Posterior cingulate gyrus (tissue), 11 donors: ENCODE measurements around the gene NTF3.

Source experiments
- DNase-seq, 10 donors: peaks; one replicate each; pipeline versions ENCODE4 v3.0.0 to v3.0.0-alpha.2; 2020 to 2021; ENCODE audit warnings: mixed read lengths in 3 of 10
- intact Hi-C: fragments of 100-400 bp; cut with DNase I; formaldehyde crosslinking; loops from one replicate; pipeline ENCODE4 v1.15.1; 2023

The NTF3 gene

DNA sequence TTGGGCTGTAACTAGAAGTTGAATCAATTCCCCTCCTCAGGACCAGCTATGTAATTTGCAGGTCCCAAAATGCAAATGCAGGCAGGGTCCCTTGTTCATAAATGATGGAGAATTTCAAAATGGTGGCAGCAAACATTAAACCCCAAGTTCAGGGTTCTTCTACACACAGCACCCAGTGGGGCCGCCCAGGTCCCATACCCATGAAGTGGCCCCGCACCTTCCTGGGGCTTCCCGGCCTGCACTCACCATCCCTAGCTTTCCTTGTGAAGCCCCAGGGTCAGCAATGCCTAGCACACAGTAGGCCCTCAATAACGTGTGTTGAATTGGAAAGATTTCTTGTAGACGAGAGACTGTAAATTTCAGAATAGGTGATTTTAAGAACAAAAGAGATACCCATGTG, 76.0 kb downstream of the NTF3 start:
- DNase-seq: no peak
- intact Hi-C loops: no loop called here

DNA sequence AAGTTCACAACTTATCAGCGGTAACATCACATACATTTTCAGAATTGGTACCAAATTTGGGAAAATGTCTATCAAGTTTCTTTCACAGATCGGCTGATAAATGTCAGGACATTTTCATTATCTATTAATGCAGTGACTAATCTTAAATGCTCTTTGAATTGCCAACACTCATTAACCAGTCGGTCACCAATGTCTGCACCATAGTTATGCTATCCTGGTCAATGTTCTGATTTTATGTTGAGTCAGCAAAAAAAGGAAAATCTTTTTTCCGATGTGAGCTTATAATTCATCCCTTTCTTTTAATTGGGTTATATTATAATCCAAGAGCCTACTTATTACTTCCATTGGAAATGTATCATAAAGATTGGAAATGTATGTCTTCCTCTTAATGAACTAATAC, 77.2 kb downstream of the NTF3 start:
- DNase-seq: no peak
- intact Hi-C loops: no loop called here

- intact Hi-C loops: no loop called here
- DNase-seq: no peak
Measured at GRCh38 chr12:5509557-5509956, 77.6 kb downstream of the NTF3 start.

DNA sequence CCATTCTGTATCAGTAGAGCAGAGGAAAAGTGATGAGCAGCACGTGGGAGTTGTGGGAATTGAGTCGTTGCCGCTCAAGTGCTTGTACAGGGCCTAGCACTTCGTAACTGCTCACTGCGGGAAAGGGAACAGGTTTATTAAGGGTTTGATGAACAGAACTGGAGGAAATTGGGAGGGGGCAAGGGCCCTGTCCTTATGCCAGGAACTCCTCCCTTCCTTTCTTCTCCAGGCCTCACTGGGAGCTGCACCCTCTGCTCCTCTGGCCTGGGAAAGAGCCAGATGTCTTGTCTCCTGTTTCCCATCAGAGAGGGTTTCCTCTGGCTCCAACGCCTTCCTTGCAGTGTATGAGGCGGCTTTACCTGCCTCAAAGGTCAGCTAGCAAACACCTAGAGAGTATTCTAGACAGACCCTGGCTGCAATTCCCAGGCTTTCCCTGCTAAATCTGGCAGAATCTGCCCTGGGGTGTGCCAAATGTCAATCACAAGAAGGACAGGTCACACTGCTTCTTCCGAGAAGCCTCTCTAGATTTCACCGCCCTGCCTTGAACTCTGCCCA, 78.4 kb downstream of the NTF3 start:
- DNase-seq: no peak
- intact Hi-C loops: no loop called here

- intact Hi-C loops: no loop called here
- DNase-seq: no peak
Measured at GRCh38 chr12:5511256-5511643, 79.3 kb downstream of the NTF3 start.

DNA sequence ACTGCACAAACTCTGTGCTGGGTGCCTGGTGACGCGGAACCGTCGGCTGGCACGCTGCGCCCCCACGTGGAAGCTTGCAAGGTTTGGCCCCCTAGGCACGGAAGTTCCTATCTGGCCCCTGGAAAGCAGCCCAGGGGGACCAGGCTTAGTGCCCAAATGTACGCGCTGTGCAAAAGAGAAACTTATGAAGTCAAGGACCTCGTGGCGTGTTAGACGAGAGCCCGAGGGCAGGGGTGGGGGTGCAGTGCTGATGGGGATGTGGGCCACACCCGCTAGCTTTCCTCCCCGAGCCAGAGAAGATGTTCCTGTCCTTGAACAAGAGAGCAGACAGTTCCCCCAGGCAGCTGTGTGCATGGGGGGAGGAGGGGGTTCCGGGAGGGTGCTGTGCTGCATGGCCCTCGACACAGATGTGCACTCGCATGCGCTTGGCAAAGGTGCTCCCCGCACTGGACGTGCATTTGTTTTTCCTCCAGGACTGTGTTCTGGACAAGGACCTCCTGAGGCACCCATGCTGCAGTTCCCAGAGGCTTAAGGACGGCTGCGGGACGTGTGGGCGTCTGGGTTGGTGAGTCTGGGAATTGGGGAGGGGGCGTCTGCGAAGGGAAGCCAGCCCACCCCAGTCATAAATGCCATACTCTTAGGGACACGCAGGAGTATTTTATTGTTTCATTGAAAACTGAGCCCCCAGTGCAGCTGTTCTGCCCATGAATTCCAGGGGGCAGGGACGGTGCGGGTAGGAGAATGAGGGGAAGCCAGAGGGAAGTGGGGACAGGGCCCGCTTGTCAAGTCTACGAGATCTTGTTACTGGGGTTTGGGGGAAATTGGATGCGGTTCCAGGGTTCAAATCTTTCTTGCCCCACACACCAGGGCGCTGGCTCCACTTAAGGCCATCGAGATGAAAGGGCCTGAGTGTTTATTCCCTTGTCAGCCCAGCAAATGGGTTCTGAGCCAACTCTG, 80.0 kb downstream of the NTF3 start:
- DNase-seq: no peak
- intact Hi-C loops: no loop called here

GRCh38 chr12:5512601-5512970, 80.7 kb downstream of the NTF3 start:
- intact Hi-C loops: no loop called here
- no peak for DNase-seq

DNA sequence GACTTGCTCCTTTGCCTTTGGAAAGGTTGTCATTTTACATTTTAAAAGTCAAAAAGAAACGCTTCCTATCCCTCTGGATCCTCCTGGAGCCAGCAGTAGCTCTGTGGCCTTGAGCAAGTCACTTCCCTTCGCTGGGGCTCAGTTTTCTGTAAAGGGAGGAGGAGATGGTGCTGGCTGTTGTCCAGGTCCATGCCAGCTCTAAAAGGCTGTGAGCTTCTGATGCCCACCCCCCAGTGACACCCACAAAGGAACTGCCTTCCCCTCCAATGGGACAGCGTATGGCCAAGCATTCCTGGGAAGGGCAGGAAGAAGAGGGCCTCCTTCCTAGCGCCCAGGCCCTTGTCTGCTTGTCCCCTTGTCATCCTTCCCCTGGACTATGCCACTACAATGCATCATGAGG, 81.5 kb downstream of the NTF3 start:
- intact Hi-C loops: no loop called here
- no peak for DNase-seq

- intact Hi-C loops: no loop called here
- DNase-seq: no peak
Measured at GRCh38 chr12:5514016-5514415, 82.1 kb downstream of the NTF3 start.

- no peak for DNase-seq
- intact Hi-C loops: no loop called here
Measured at GRCh38 chr12:5514545-5514944, 82.6 kb downstream of the NTF3 start.

DNA sequence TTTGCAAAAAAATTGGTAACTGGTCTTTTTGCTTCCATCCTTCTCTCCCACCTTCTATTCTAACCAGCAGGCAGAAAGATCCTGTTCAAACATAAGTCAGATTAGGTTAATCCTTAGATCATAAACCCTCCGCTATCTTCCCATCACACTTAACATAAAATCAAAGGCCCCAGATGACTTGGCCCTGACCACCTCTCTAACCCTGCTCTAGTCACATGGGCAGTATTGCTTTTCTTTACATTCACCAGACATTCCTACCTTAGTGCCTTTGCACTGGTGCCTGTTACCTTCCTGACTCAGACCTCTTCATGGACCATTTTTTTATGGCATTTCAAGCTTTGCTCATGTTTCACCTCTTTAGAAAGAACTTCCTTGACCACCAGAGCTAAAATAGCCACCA, 83.5 kb downstream of the NTF3 start:
- DNase-seq: no peak
- intact Hi-C loops: no loop called here

DNA sequence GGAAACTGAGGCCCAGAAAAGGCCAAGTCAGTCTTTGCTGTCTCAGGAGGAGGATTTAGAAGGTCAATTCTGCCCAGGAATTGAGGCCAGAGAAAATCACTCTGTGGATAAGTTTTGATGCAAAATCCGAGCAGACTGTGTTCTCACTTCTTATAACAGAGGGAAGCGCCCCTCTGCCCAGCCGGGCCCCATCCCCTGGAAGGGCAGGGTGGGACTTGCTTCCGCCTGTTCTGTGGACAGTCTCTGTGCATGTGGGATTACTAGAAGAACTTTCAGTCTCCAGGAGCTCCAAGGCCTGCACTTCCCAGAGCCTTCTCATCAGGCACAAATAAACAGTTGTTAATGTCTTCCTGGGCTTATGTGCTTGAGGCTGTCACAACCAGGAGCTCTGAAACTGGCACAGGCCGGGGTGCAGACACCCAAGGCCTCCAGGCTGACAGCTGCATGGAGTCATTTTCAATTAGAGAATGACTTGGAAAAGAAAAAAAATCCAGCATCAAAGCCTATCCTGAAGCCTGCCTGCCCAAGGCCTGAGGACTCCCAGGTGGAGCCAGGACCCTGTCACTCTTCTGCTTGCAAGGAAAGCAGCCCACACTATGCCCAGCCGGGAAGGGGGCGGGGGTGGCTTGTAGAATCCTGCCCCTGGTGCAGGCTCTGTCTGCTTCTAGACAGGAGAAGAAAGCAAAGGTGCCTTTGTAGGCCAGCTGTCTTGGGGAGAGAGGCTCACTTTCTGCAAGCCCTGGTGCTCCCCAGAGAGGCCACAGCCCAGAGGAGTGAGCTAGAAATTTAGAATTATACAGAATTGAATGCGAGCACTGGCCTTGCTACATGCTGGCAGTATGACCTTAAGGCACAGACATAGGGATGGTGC, 84.7 kb downstream of the NTF3 start:
- no peak for DNase-seq
- intact Hi-C loops: no loop called here

DNA sequence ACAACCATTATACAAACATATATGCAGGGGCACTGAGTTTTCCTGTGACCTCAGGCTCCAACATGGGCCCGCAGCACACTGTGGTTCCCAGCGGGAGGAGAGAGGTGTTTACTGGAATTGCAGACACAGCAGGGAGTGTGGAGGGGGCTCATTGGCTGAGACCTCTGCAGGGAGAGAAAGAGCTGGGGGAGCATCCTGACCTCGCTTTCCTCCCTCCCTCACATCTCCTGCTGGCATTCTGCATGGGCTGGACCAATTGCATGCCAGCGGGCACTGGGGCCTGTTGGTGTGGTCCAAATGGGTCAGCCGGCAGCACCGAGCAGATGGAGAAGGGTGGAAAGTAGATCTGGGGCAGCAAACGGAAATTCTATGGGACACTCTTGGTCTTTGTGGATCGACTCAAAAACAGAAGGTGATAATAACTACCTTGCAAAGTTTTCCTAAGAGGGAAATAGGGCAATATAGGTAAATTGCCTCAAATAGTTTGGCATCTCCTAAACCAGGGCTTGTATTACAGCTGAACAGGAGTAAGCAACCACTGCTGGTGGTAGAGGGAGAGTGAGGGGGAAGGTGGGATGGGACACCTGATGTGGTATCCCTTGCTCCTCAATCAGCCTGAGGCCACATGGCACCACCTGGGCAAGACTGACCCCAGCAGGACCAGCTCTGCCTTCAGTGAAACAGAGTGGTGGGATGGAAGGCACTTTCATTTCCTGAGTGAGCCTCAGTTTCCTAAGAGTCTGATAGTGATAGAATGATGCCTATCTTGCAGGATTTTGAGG, 86.9 kb downstream of the NTF3 start:
- DNase-seq: peak in 1 of 10 donors; percentile 67
- intact Hi-C loops: no loop called here

DNA sequence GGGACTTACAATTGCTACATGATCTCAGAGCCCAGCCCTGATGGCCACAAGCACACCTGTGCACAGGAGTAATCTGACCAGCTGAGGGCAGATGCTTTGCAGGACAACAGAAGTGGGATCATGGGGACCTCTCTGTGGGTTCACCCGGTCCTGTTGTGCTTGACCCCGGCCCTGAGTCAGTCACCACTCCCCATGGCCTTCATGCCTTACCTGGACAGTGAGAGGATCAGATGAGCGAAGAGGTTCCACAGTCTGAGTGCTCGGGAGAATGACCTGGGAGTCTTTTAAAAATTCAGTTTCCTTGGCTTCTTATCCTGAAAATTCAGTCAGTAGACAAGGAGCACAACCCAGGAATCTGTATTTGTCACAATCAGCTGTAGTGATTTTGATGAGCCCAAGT, 88.1 kb downstream of the NTF3 start:
- intact Hi-C loops: no loop called here
- DNase-seq: no peak

DNA sequence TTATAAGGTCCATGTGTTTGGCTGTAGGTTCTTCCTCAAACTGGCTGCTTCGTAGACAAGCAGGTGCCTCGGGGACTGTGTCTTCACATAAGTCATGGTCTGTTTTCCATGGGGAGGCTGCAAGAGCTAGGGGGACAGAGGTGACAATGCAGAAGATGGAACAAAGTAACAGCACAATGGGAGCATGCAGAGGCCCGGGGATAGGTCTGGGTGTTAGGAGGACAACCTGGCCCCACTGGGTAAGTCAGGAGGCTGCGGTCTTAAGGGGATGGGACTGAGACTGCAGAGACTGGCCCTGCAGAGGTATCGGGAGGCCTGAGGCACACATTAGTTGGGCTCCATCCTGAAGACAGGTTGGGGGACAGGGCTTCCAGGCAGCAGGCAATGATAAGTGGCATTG, 88.9 kb downstream of the NTF3 start:
- no peak for DNase-seq
- intact Hi-C loops: no loop called here

- intact Hi-C loops: no loop called here
- no peak for DNase-seq
Measured at GRCh38 chr12:5521456-5522325, 89.8 kb downstream of the NTF3 start.

DNA sequence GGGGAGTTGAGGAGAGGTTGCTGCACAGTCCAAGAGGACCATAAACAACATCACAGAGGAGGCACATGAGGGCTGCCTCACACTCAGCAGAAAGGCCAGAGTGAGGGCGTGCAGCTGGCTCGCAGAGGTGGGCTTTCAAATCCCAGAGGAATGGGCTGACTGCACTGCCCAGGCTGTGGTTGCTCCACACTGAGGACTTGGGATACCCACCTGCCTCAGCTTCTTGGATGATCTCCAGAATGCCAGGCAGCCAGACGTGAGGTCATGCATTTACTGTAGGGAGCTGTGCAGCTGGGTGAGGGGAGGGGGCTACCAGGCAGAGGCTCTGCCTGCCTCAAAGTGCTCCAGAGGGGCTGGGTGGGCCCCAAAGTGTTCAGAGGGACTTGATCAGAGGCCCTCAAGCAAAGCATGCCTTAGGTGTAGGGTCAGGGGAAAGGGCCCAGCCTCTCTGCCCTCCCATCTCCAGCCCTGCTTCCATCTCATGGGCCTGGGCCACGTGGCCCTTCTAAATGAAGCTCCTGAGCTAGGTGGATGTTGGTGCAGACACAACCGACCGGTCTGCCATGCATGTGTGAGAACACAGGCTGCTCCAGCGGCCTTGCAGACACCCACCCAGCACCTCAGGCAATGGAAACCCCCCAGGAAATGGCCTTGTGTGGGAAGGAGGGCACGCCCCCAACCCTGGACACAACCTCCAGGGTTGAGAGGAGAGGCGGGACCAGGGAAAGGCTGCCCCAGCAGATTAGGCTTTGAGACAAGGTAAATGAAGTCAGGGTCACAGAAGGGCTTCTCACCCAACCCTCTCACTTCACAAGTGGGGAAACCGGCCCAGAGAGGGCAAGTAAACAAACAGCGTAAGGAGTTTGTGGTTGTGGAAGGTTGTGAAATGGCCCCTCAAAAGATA, 90.8 kb downstream of the NTF3 start:
- intact Hi-C loops: no loop called here
- no peak for DNase-seq

- intact Hi-C loops: no loop called here
Measured at GRCh38 chr12:5523396-5524115, 91.6 kb downstream of the NTF3 start.

More at GRCh38 chr12:5523396-5524115, 91.6 kb downstream of the NTF3 start:
- no peak for DNase-seq
